A549 (cell line): ENCODE data around the gene UMAD1. TPM values are rescaled to one million over a fixed set of nuclear protein-coding genes. Genes with fewer than 3 reads are reported as not detected.
A peak's percentile ranks its signal among the peaks of the same experiment; 100 is the strongest.

ENCODE experiments used
- ATAC-seq, 2 experiments: fragments of 200-7000 bp in 1 of 2; fragments of >200 bp in 1 of 2; cut with Nextera tagmentation in 1 of 2; cut with Tn5 transposase in 1 of 2; 3 replicates each; pipeline versions ENCODE4 v1.8.0 to v1.9.1; 2018 to 2020; ENCODE audit warnings: mild to moderate bottlenecking in 1 of 2, moderate library complexity in 1 of 2
- CTCF ChIA-PET: fragments of 300-600 bp; sonication (Branson Sonifier 250); formaldehyde crosslinking; extraction: SDS; loops from one replicate; lab custom pipeline; 2021; ENCODE audit warnings: antibody characterized with exemption, inconsistent platforms; lab: Yijun Ruan, JAX
- POLR2A ChIA-PET: fragments of 350-600 bp; formaldehyde crosslinking; extraction: SDS; loops from one replicate; lab custom pipeline; 2021; ENCODE audit warnings: antibody characterized with exemption, inconsistent platforms; lab: Yijun Ruan, JAX
- DNase-seq, 2 experiments: peaks; one replicate each; pipeline versions ENCODE4 v3.0.0 to v3.0.0-alpha.2; 2011 to 2016; ENCODE audit warnings: low read depth in 1 of 2, low spot score in 1 of 2
- FAIRE-seq: peaks from 2 replicates; lab custom pipeline; 2011; peaks lifted over from hg19 to GRCh38; lab: Jason Lieb, UNC
- H3K27ac ChIP-seq, 2 experiments: fragments of >200 bp; sonication (Bioruptor Twin); formaldehyde crosslinking; 3 replicates each; pipeline ENCODE4 v1.5.1; 2016 to 2017
- H3K4me1 ChIP-seq: fragments of >200 bp; sonication (Bioruptor Twin); formaldehyde crosslinking; 3 replicates; pipeline ENCODE4 v1.6.1; 2016
- H3K4me2 ChIP-seq: fragments of >200 bp; sonication (Bioruptor Twin); formaldehyde crosslinking; 3 replicates; pipeline ENCODE4 v1.6.1; 2016
- H3K4me3 ChIP-seq: fragments of >200 bp; sonication (Bioruptor Twin); formaldehyde crosslinking; 3 replicates; pipeline ENCODE4 v1.5.1; 2016
- H3K9me3 ChIP-seq: fragments of >200 bp; sonication (Bioruptor Twin); formaldehyde crosslinking; 3 replicates; pipeline ENCODE4 v1.6.1; 2016
- BHLHE40 ChIP-seq: IDR thresholded peaks from 2 replicates; pipeline ENCODE4 v1.6.1; 2012; ENCODE audit warnings: low read depth, low read length, inconsistent platforms
- CBX8 ChIP-seq: fragments of 200-600 bp; sonication (generic); IDR thresholded peaks from 2 replicates; pipeline ENCODE4 v1.6.1; 2016
- CHD2 ChIP-seq: fragments of 150-350 bp; IDR thresholded peaks from 2 replicates; pipeline ENCODE4 v1.6.1; 2014; ENCODE audit warnings: low read length; ENCODE audit not compliant: partially characterized antibody
- EHF ChIP-seq: fragments of 250-450 bp; sonication (Bioruptor Pico); IDR thresholded peaks from 2 replicates; pipeline ENCODE4 v1.5.0; 2020; ENCODE audit warnings: mild to moderate bottlenecking
- EHMT2 ChIP-seq: fragments of 200-600 bp; sonication (generic); IDR thresholded peaks from 2 replicates; pipeline ENCODE4 v1.6.1; 2016; ENCODE audit warnings: antibody characterized with exemption, low read depth, mild to moderate bottlenecking, moderate library complexity
- EP300 ChIP-seq, 2 experiments: fragments of >200 bp; sonication (Bioruptor Twin); formaldehyde crosslinking; IDR thresholded peaks; 2 replicates in 1 of 2; 3 replicates in 1 of 2; pipeline ENCODE4 v1.6.1; 2016 to 2017
- HDAC2 ChIP-seq: fragments of 200-600 bp; sonication (generic); IDR thresholded peaks from 2 replicates; pipeline ENCODE4 v1.6.1; 2016
- HOXB13 ChIP-seq: fragments of 250-450 bp; sonication (Bioruptor Pico); IDR thresholded peaks from 2 replicates; pipeline ENCODE4 v1.5.0; 2020; ENCODE audit warnings: low read depth, mild to moderate bottlenecking, moderate library complexity
- HOXB5 ChIP-seq: fragments of 250-450 bp; sonication (Bioruptor Pico); IDR thresholded peaks from 2 replicates; pipeline ENCODE4 v1.5.0; 2020; ENCODE audit warnings: mild to moderate bottlenecking, moderate library complexity
- JUN ChIP-seq, 2 experiments: fragments of >200 bp; sonication (Bioruptor Twin); formaldehyde crosslinking; IDR thresholded peaks; 2 replicates in 1 of 2; 3 replicates in 1 of 2; pipeline ENCODE4 v1.6.1; 2016 to 2017
- JUNB ChIP-seq: fragments of >200 bp; sonication (Bioruptor Twin); formaldehyde crosslinking; IDR thresholded peaks from 2 replicates; pipeline ENCODE4 v1.6.1; 2016
- NPAS2 ChIP-seq: fragments of 250-450 bp; sonication (Bioruptor Pico); IDR thresholded peaks from 2 replicates; pipeline ENCODE4 v1.8.0; 2022; ENCODE audit warnings: mild to moderate bottlenecking, moderate library complexity, borderline replicate concordance
- NR3C1 ChIP-seq: fragments of >200 bp; sonication (Bioruptor Twin); formaldehyde crosslinking; IDR thresholded peaks from 3 replicates; pipeline ENCODE4 v1.6.1; 2017
- POLR2AphosphoS2 ChIP-seq: conservative IDR thresholded peaks from 2 replicates; pipeline ENCODE4 v1.6.1; 2012; ENCODE audit warnings: low read length, improper control_type of control experiment, inconsistent platforms
- RAD21 ChIP-seq, 2 experiments: fragments of >200 bp in 1 of 2; sonication (Bioruptor Twin) in 1 of 2; formaldehyde crosslinking in 1 of 2; IDR thresholded peaks in 1 of 2; conservative IDR thresholded peaks in 1 of 2; 2 replicates in 1 of 2; 3 replicates in 1 of 2; pipeline ENCODE4 v1.6.1; 2012 to 2018; ENCODE audit warnings: inconsistent platforms in 1 of 2
- RCOR1 ChIP-seq: fragments of 150-350 bp; IDR thresholded peaks from 2 replicates; pipeline ENCODE4 v1.6.1; 2014; ENCODE audit warnings: antibody characterized with exemption, low read length, low read depth
- RFX5 ChIP-seq: fragments of 450-650 bp; IDR thresholded peaks from 2 replicates; pipeline ENCODE4 v1.7.1; 2014; ENCODE audit warnings: antibody characterized with exemption, mild to moderate bottlenecking, moderate library complexity
- SMC3 ChIP-seq: fragments of >200 bp; sonication (Bioruptor Twin); formaldehyde crosslinking; IDR thresholded peaks from 3 replicates; pipeline ENCODE4 v1.6.1; 2018; ENCODE audit warnings: inconsistent platforms
- SREBF2 ChIP-seq: fragments of 450-650 bp; IDR thresholded peaks from 2 replicates; pipeline ENCODE4 v1.6.1; 2014; ENCODE audit warnings: mild to moderate bottlenecking, moderate library complexity
- TP53 ChIP-seq: fragments of 250-450 bp; sonication (Bioruptor Pico); IDR thresholded peaks from 2 replicates; pipeline ENCODE4 v1.5.0; 2021; ENCODE audit warnings: mild to moderate bottlenecking, moderate library complexity
- ZFP36 ChIP-seq: fragments of 450-650 bp; IDR thresholded peaks from 2 replicates; pipeline ENCODE4 v1.6.1; 2014; ENCODE audit warnings: borderline replicate concordance; ENCODE audit not compliant: partially characterized antibody
- ZSCAN20 ChIP-seq: fragments of 250-450 bp; sonication (Bioruptor Pico); IDR thresholded peaks from 2 replicates; pipeline ENCODE4 v1.8.0; 2022; ENCODE audit warnings: mild to moderate bottlenecking, moderate library complexity
- WGBS: methylation state at CpG from one replicate; pipeline ENCODE4 v1.1.6; 2017; ENCODE audit errors: missing lambda C conversion rate; 5-methylcytosine and 5-hydroxymethylcytosine counted together
- polyA plus RNA-seq, 4 experiments: library from polyadenylated mRNA; depleted of rRNA in 3 of 4; stranded (reverse); fragments of >200 nt; fragmentation: RNase III in 1 of 4; extraction: RNeasy Plus Mini Kit Qiagen cat#74134 plus additional on column Dnase treatment in 1 of 4; gene quantifications; 2 replicates in 3 of 4; 3 replicates in 1 of 4; pipeline ENCODE4 v1.2.3, GENCODE V29; 2011 to 2017
- TF ChIP-seq, protein P1 (sequence below): IDR thresholded peaks from 2 replicates; pipeline ENCODE4 v1.6.1; 2012
- TF ChIP-seq, protein P2 (sequence below): fragments of 200-600 bp; sonication (generic); IDR thresholded peaks from 2 replicates; pipeline ENCODE4 v1.6.1; 2016; ENCODE audit warnings: antibody characterized with exemption, mild to moderate bottlenecking, moderate library complexity
- TF ChIP-seq, protein P3 (sequence below): fragments of >200 bp; sonication (Bioruptor Twin); formaldehyde crosslinking; IDR thresholded peaks from 3 replicates; pipeline ENCODE4 v1.5.1; 2016
- TF ChIP-seq, protein P4 (sequence below): fragments of >200 bp; sonication (Bioruptor Twin); formaldehyde crosslinking; IDR thresholded peaks from 3 replicates; pipeline ENCODE4 v1.6.1; 2016

The UMAD1 gene
- polyA plus RNA-seq, 2 of the 4 experiments (the other 2 are of a cell fraction): 21.4 to 46.4 TPM

DNA sequence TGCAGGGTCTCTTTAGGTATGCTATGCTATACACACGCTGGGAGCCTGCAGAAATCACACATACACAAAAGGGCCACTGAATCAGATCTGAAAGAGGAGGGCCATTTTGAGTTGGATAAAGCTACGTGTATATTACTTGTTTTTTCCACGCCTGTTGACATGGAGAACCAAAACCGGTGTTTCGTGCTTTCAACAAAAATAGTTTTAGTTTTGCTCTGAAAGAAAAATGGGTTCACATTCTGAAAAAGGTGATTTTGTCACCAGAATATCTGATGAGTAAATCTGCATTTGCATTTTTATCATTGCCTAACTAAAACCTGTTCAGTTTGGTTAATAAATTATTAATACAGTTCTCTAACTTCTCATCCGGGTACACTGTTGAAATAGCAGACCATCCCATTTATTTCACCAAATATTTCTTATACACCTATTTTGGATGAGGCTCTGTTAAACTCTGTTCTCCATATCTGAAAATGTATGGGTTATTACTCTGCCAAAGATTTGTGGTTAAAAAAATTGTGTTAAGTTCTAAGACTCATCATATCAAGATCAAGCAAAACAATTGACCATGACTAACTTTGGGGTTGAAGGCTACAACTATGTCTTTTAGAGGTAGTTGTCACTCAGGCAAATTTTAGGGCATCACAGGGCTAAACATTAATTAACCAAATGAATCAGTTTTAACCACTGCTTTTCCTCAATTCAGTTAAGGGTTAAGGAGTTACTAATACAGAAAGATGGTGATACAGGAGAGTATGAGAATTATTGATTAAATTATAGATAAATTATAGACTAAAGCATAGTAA, 179.1 kb downstream of the UMAD1 start:
- ChIA-PET POLR2A (no interaction called here), CTCF (no interaction called here)
- 73% methylated on average over 6 of the region's 6 CpGs for WGBS
- Histone ChIP-seq H3K9me3 (no peaks in the 10 kb centered on the region), H3K4me3 (no peak overlapping the region), H3K4me2 (no peak overlapping the region), H3K27ac (no peak overlapping the region), H3K4me1 (peaks cover 6% of the 10 kb centered on the region; the same call in 1 of the 3 replicates)
- DNase-seq: no peak
- no peak for TF ChIP-seq TP53
- TF ChIP-seq ZFP36: no peak
- TF ChIP-seq, protein P1, sequence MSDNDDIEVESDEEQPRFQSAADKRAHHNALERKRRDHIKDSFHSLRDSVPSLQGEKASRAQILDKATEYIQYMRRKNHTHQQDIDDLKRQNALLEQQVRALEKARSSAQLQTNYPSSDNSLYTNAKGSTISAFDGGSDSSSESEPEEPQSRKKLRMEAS: no peak
- no peak for TF ChIP-seq SREBF2
- no peak for TF ChIP-seq BHLHE40
- peak; percentile 7 for FAIRE-seq
- ATAC-seq: no peak

DNA sequence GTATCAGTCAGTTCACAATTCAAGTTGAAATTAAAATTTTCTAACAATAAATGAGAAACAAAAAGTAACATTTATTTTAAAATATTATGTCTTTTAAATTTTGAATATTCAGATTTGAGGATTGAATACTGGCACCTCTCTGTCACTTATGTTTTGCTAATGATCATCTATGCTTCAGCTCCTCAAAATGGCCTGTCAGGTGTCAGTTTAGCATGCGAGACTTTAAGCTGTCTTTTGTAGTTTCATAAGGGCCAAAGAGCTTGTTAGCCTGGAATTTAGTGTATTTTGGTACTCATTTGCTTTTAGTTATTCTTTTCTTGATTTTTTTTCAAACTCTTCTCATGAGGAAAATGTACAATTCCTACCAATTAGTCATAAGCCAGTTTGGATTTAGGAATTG, 179.9 kb downstream of the UMAD1 start:
- no peaks in the 10 kb centered on the region for H3K9me3 ChIP-seq
- no peak for DNase-seq
- ATAC-seq: no peak
- no peak for FAIRE-seq
- POLR2A ChIA-PET: interaction anchor here (0.9 kb wide), 1 partner anchor 180 kb away, joined by 3 read pairs; the partner anchor contains the start of gene UMAD1
- no peak overlapping the region for H3K4me3 ChIP-seq
- TF ChIP-seq HOXB5 (CRISPR knock-in tag) (no peak), JUNB (no peak), EHMT2 (no peak), CHD2 (no peak), ZFP36 (no peak), RAD21 (conservative IDR thresholded peaks at IDR 0.05 in 1 of 2, IDR thresholded peaks at IDR 0.05 in 1 of 2) (no peak), CBX8 (no peak), NR3C1 (no peak), NPAS2 (no peak), EHF (CRISPR knock-in tag) (no peak), RCOR1 (no peak), JUN (IDR thresholded peaks at IDR 0.05) (no peak)
- TF ChIP-seq, protein P2, sequence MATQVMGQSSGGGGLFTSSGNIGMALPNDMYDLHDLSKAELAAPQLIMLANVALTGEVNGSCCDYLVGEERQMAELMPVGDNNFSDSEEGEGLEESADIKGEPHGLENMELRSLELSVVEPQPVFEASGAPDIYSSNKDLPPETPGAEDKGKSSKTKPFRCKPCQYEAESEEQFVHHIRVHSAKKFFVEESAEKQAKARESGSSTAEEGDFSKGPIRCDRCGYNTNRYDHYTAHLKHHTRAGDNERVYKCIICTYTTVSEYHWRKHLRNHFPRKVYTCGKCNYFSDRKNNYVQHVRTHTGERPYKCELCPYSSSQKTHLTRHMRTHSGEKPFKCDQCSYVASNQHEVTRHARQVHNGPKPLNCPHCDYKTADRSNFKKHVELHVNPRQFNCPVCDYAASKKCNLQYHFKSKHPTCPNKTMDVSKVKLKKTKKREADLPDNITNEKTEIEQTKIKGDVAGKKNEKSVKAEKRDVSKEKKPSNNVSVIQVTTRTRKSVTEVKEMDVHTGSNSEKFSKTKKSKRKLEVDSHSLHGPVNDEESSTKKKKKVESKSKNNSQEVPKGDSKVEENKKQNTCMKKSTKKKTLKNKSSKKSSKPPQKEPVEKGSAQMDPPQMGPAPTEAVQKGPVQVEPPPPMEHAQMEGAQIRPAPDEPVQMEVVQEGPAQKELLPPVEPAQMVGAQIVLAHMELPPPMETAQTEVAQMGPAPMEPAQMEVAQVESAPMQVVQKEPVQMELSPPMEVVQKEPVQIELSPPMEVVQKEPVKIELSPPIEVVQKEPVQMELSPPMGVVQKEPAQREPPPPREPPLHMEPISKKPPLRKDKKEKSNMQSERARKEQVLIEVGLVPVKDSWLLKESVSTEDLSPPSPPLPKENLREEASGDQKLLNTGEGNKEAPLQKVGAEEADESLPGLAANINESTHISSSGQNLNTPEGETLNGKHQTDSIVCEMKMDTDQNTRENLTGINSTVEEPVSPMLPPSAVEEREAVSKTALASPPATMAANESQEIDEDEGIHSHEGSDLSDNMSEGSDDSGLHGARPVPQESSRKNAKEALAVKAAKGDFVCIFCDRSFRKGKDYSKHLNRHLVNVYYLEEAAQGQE: no peak
- CTCF ChIA-PET: no interaction called here
- WGBS: 97% methylated on average over 1 of the region's 1 CpG
- peaks cover 6% of the 10 kb centered on the region; the same call in 1 of the 3 replicates for H3K4me1 ChIP-seq
- H3K4me2 ChIP-seq: no peak overlapping the region
- H3K27ac ChIP-seq: no peak overlapping the region

DNA sequence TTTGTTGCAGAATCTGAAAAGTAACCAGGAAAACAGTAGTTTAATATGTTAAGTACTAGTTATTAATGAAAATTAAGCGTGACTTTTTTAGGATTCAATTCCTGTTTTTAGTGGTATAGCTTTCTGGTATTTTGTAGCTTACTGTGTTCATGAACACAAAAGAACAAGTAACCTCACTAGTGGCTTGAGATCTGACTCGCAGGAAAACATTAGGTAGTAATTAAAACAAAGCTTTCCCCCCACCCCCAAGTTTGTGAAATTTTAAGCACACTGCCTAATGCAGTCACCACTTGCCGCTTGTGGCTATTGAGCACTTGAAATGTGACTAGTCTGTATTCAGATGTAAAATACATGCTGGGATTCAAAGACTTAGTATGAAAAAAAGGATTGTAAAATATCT, 180.4 kb downstream of the UMAD1 start:
- FAIRE-seq (no peak), DNase-seq (no peak), ATAC-seq (no peak)
- CTCF ChIA-PET: no interaction called here
- Histone ChIP-seq H3K4me3 (no peak overlapping the region), H3K27ac (no peak overlapping the region), H3K4me2 (no peak overlapping the region), H3K4me1 (peaks cover 6% of the 10 kb centered on the region; the same call in 1 of the 3 replicates), H3K9me3 (no peaks in the 10 kb centered on the region)
- 91% methylated on average over 3 of the region's 3 CpGs for WGBS
- POLR2A ChIA-PET: interaction anchor here (0.9 kb wide), 1 partner anchor 181 kb away, joined by 3 read pairs; the partner anchor contains the start of gene UMAD1
- no peak for TF ChIP-seq EP300 (IDR thresholded peaks at IDR 0.05)
- TF ChIP-seq SMC3: no peak
- TF ChIP-seq TP53: no peak
- no peak for TF ChIP-seq ZSCAN20 (CRISPR knock-in tag)
- no peak for TF ChIP-seq HDAC2
- TF ChIP-seq CHD2: no peak
- TF ChIP-seq, protein P3, sequence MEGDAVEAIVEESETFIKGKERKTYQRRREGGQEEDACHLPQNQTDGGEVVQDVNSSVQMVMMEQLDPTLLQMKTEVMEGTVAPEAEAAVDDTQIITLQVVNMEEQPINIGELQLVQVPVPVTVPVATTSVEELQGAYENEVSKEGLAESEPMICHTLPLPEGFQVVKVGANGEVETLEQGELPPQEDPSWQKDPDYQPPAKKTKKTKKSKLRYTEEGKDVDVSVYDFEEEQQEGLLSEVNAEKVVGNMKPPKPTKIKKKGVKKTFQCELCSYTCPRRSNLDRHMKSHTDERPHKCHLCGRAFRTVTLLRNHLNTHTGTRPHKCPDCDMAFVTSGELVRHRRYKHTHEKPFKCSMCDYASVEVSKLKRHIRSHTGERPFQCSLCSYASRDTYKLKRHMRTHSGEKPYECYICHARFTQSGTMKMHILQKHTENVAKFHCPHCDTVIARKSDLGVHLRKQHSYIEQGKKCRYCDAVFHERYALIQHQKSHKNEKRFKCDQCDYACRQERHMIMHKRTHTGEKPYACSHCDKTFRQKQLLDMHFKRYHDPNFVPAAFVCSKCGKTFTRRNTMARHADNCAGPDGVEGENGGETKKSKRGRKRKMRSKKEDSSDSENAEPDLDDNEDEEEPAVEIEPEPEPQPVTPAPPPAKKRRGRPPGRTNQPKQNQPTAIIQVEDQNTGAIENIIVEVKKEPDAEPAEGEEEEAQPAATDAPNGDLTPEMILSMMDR: no peak
- TF ChIP-seq RFX5: no peak
- no peak for TF ChIP-seq POLR2AphosphoS2
- TF ChIP-seq HOXB13 (CRISPR knock-in tag): no peak
- no peak for TF ChIP-seq EHMT2
- TF ChIP-seq RCOR1: no peak
- TF ChIP-seq, protein P4, sequence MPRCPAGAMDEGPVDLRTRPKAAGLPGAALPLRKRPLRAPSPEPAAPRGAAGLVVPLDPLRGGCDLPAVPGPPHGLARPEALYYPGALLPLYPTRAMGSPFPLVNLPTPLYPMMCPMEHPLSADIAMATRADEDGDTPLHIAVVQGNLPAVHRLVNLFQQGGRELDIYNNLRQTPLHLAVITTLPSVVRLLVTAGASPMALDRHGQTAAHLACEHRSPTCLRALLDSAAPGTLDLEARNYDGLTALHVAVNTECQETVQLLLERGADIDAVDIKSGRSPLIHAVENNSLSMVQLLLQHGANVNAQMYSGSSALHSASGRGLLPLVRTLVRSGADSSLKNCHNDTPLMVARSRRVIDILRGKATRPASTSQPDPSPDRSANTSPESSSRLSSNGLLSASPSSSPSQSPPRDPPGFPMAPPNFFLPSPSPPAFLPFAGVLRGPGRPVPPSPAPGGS: no peak
- TF ChIP-seq, protein P1: no peak
- no peak for TF ChIP-seq NPAS2
